VCaP (cell line): ENCODE results near the gene LIG3.
"Not testable (repeated sequence)": the region's sequence is repeated elsewhere in the genome, so short reads cannot be mapped to it uniquely, and the experiment has no call there.

Experiments
- H3K27ac ChIP-seq: fragments of 450-650 bp; 2 replicates; pipeline ENCODE4 v1.5.1; 2017
- TF ChIP-seq, protein P1 (sequence below): fragments of 450-650 bp; conservative IDR thresholded peaks from 2 replicates; pipeline ENCODE4 v1.5.1; 2017; ENCODE audit warnings: mild to moderate bottlenecking, moderate library complexity

The LIG3 gene

DNA sequence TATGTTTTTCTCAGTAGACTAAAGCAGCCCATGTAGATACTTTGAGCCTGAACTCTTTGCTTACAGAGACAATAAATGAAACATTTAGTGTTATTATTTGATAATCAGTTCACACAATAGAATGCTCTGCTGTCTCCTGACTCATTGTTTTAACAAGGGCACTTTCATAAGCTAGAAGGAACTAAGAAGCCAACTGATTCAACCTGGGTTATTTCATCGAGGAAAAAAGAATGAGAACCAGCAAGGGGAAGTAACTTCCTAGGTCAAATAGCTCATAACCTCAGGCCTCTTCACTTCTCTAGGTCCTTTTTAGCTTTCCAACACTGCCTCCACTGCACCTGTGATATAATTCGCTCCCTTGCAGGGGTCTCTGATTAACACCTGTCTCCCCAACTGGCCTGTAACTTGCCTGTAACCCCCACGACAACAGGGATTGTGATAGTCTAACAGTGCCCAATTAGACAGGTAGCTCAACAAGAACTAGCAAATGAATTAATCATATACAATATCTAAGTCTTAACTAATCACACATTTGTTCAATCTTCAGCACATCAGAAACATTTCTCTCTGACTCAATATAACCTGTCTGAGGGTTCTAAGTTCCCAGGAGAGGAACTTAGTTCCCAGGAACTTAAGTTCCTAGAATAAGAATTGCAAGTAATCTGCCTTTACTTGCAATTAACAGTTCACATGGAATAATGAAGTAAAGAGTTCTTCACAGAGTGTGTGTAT, 48.4 kb downstream of the LIG3 start:
- TF ChIP-seq, protein P1, sequence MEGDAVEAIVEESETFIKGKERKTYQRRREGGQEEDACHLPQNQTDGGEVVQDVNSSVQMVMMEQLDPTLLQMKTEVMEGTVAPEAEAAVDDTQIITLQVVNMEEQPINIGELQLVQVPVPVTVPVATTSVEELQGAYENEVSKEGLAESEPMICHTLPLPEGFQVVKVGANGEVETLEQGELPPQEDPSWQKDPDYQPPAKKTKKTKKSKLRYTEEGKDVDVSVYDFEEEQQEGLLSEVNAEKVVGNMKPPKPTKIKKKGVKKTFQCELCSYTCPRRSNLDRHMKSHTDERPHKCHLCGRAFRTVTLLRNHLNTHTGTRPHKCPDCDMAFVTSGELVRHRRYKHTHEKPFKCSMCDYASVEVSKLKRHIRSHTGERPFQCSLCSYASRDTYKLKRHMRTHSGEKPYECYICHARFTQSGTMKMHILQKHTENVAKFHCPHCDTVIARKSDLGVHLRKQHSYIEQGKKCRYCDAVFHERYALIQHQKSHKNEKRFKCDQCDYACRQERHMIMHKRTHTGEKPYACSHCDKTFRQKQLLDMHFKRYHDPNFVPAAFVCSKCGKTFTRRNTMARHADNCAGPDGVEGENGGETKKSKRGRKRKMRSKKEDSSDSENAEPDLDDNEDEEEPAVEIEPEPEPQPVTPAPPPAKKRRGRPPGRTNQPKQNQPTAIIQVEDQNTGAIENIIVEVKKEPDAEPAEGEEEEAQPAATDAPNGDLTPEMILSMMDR: no peak
- H3K27ac ChIP-seq: peak overlapping the region; percentile 27

DNA sequence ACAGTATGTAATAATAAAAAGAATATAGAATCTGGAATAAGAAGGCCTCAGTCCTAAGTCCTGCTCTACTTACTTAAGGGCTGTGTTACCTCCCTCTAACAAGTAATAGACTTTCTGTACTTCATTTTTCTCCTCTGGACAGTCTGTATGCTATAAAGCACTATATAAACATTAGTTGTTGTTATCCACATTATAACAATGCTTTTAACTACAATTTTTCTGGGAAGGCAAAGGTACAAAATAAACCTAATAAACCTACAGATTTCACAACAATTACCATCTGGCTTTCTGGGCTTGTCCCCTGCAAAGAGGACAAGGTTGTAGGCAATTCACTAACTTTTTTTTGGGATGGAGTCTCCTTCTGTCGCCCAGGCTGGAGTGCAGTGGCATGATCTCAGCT, 50.5 kb downstream of the LIG3 start:
- H3K27ac ChIP-seq: peak overlapping the region; percentile 68
- TF ChIP-seq, protein P1: no peak

DNA sequence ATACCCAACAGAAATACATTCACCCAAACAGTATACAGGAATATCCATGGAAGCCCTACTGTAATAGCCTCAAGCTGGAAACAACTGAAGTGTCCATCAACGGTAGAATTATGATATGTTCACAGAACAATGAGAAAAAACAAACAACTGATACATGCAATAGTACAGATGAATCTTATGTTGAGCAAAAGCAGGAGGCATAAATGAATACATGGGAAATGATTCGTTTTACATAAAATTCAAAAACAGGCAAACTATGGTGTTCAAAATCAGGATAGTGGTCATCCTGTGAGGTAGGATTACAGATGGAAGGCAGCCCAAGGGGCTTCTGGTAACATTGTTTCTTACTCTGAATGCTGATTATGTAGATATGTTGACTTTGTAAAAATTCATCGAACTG, 58.1 kb downstream of the LIG3 start:
- TF ChIP-seq, protein P1: no peak
- no peak overlapping the region for H3K27ac ChIP-seq

DNA sequence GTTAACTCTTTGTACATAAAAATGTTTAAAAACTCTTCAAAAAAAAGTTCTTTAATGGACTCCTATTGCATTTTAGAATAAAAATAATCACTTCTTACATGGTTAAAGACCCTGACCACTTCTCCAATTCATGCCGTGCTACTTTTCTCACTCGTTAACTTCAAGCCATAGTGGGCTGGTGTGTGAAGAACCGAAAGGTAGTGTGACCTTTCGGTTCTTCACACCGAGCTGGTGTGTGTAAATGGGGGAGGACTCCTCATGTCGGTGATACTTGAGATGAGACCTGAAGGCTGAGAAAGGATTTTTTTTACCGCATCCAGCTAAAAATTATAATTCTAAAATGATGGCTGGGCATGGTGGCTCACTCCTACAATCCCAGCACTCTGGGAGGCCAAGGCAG, 61.1 kb downstream of the LIG3 start:
- TF ChIP-seq, protein P1: no peak
- no peak overlapping the region for H3K27ac ChIP-seq

GRCh38 chr17:35044181-35044580, 63.9 kb downstream of the LIG3 start:
- H3K27ac ChIP-seq: no peak overlapping the region
- TF ChIP-seq, protein P1: no peak

- not testable (repeated sequence) for H3K27ac ChIP-seq
Measured at GRCh38 chr17:35045458-35045979, 65.2 kb downstream of the LIG3 start.

DNA sequence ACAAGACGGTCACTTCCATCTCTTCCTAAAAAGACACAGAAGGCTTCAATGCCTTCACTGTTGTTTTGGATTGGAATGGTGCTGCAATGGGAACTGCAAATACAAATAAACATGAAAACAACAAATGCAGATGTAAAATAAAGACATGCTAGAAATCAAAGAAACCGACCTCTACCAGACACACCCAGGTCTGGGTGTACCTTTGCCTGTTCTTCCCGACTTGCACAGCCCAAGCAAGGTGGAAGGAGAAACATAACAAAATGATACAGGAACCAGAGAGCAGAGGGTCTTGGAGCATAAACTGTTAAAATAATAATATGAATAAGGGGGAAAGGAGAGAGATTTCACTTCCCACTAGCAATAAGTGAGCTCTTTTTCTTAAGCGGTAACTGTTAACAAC, 65.9 kb downstream of the LIG3 start:
- TF ChIP-seq, protein P1: no peak
- no peak overlapping the region for H3K27ac ChIP-seq

GRCh38 chr17:35046740-35047283, 66.5 kb downstream of the LIG3 start:
- TF ChIP-seq, protein P1: no peak
- H3K27ac ChIP-seq: no peak overlapping the region
